ENCODE results near the gene KCNS1.
"Not testable (repeated sequence)": the region's sequence is repeated elsewhere in the genome, so short reads cannot be mapped to it uniquely, and the experiment has no call there.

KCNS1 gene

DNA sequence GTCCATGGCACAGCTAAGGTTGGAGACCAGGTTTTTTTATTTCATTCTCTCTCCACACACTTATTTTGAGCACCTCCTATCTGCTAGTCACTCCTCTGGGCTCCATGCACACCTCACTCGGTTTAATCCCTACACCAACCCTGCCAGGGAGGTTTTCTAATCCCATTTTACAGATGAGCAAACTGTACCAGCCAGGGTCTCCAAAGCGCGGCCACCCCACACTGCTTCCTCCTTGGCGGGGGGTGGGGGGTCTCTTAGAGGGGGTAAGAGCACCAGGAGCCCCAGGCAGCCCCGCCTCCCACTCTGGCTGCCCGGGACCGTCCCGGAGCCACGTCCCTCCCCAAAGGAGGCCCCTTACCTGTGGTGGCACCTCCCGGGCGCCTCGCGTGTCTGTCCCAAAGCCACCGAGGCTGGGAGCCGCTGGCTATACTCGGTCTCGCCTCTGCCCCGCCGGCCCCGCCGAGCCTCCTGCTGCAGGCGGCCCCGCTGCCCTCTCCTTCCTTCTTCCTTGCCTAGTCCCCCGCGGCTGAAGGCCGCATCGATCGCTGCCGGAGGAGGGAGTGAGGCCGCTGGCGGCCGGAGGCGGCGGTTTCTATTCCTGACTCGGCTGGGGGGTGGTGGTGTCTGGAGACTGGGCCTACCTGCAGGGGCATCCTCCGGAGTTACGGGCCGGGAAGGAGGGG, at the start of gene KCNS1:
Gene KCNS1 (minus strand): TSS at position 565 of the 683 bp plus-strand sequence. CDS start 1,891 bp downstream, outside the sequence.
- in situ Hi-C loops (cut with HindIII; ENCODE audit: low sequenced_read_pairs): loop anchor here (5.0 kb wide), 1 partner anchor 207 kb away; the partner anchor contains the start of genes MATN4 and RBPJL

GRCh38 chr20:45149062-45149461, 48.1 kb upstream of the KCNS1 start:
- in situ Hi-C loops (cut with HindIII; ENCODE audit: low sequenced_read_pairs): no loop called here

- in situ Hi-C loops (cut with HindIII; ENCODE audit: low sequenced_read_pairs): no loop called here
Observed at GRCh38 chr20:45140836-45141235, 39.9 kb upstream of the KCNS1 start.

GRCh38 chr20:45139733-45140375, 38.9 kb upstream of the KCNS1 start:
- in situ Hi-C loops (cut with HindIII; ENCODE audit: low sequenced_read_pairs): not testable (repeated sequence)

DNA sequence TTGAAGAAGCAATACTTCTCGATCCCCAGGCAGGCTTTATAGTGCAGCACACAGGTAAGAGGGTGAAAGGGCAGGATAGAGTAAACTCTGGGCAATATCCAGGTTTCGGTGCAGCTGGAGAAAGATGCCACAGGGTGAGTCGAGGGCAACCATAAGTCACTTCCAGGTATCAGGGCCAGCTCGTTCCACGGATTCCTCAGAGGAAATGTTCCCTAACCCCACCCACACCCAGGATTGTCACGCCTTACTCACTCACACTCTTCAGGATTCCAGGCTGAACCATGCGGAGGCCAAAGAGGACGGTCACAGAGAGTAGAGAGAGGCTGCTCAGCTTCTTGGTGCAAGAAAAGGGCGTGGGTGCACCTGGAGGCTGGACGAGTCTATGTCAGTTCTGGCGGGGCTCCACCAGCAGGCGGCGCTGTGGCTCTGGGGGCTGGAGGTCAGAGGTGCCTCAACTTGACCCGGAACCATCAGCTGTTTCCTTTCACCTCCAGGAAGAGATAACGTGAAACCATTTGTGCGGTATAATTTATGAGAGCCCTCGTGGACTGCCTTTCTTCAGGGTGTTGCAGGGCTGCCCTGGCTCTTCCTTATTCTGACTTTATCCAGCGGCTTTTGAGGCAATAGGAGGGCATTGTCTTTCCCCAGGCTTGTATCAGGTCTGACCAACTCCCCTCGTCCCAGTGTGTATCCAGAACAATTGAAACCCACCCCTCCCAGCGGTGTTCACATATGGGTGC, 37.8 kb upstream of the KCNS1 start:
- in situ Hi-C loops (cut with HindIII; ENCODE audit: low sequenced_read_pairs): no loop called here

DNA sequence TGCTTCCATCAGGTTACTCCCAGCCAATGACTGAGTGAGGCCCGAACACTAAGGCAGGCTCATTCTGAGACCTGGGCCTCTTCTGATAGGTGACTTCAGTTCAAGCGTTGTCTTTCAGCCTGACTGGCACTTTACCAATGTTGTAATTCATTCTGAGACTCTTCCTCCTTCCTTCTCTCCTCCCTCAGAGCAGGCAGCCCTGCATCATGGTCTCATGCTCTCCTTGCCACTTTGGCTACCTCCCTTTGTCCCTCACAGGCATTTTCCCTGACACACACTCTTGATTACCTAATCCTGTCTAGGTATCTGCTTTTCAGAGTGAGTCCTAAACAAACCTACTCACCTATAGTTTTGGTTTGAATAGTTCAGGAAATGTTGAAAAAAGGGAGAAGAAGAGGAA, 36.0 kb upstream of the KCNS1 start:
- in situ Hi-C loops (cut with HindIII; ENCODE audit: low sequenced_read_pairs): no loop called here

DNA sequence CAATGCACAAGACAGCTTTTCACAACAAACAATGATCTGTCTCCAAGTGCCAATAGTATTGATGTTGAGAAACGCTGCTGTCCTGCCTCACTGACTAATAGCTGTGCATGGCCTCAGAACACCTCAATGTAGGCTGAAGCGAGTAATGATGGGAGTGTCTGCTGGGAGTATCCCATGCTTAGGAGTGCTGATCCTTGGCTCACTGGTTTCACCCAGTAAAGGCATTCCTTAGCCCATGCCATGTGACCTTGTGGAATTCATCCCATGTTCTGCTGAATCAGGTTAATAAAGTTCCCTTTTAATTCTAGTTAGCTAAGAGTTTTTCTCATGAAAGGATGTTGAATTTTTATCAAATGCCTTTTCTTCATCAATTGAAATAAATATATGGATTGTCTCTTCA, 27.2 kb upstream of the KCNS1 start:
- in situ Hi-C loops (cut with HindIII; ENCODE audit: low sequenced_read_pairs): no loop called here

DNA sequence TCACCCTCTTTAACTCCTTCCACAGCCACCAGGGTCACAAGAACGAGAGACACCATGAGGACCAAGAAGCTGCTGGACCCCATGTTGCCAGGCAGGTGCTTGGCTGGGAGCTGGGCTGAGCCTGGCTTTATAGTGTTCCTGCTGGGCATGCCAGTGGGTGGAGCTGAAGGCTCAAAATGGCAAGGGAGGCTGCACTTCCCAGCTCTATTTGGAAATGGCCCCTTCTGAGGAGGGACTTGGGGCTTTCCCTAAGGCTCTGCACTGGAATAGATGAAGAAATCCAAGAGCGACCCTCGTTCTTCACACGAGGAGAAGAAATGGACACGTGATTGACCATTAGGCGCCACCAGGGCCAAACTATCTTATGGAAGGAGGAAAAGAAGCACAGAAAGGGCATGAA, 23.4 kb upstream of the KCNS1 start, which contains the start of gene WFDC12:
Gene WFDC12 (minus strand): TSS at position 101 of the 400 bp plus-strand sequence. CDS start 18 bp downstream, at position 83.
- in situ Hi-C loops (cut with HindIII; ENCODE audit: low sequenced_read_pairs): no loop called here

GRCh38 chr20:45121388-45121787, 20.5 kb upstream of the KCNS1 start:
- in situ Hi-C loops (cut with HindIII; ENCODE audit: low sequenced_read_pairs): no loop called here

- in situ Hi-C loops (cut with HindIII; ENCODE audit: low sequenced_read_pairs): no loop called here
Observed at GRCh38 chr20:45119556-45120266, 18.8 kb upstream of the KCNS1 start.

- in situ Hi-C loops (cut with HindIII; ENCODE audit: low sequenced_read_pairs): no loop called here
Observed at GRCh38 chr20:45118028-45118427, 17.1 kb upstream of the KCNS1 start.

GRCh38 chr20:45117581-45117980, 16.7 kb upstream of the KCNS1 start:
- in situ Hi-C loops (cut with HindIII; ENCODE audit: low sequenced_read_pairs): no loop called here

GRCh38 chr20:45115829-45116228, 14.9 kb upstream of the KCNS1 start:
- in situ Hi-C loops (cut with HindIII; ENCODE audit: low sequenced_read_pairs): no loop called here

- in situ Hi-C loops (cut with HindIII; ENCODE audit: low sequenced_read_pairs): no loop called here
Observed at GRCh38 chr20:45115386-45115774, 14.5 kb upstream of the KCNS1 start.

GRCh38 chr20:45114465-45115385, 13.8 kb upstream of the KCNS1 start, which contains the start of gene WFDC5:
Gene WFDC5 (minus strand): TSS chr20:45115174. CDS start chr20:45115083, 91 bp downstream.
- in situ Hi-C loops (cut with HindIII; ENCODE audit: low sequenced_read_pairs): no loop called here

DNA sequence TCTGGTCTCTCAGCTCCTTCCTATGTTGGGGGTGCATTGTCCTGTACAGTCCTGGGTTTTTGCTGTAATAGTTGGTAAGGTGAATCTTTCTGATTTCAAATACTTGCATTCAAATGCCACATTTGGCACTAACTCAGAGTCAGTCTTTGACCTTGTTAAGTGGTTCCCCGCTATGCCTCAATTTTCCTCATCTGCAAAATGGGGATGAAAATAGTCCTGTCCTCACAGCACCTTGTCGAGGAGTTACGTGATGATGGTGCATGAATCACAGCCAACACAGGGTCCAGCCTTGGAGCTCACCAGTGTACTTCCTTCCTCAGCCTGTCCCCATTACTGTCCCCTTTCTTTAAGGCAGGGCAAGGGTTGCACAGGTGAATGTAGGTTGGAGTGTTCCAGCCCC, 12.9 kb upstream of the KCNS1 start:
- in situ Hi-C loops (cut with HindIII; ENCODE audit: low sequenced_read_pairs): no loop called here

DNA sequence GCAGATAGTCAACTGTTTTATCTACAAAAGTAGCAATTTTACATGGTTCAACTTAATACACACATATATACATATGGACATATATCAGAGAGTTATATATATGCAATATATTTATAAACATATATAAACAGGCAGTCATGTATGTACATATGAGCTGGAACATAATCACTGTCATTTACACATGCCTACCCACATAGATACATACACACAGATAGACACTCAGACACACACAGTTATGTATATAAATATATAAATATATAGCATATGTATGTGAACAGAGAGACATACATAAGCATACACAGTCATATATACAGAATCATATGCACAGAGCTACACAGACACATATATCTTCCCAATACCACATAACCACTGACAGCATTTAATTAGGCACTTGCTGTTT, 11.8 kb upstream of the KCNS1 start:
- in situ Hi-C loops (cut with HindIII; ENCODE audit: low sequenced_read_pairs): no loop called here

- in situ Hi-C loops (cut with HindIII; ENCODE audit: low sequenced_read_pairs): no loop called here
Observed at GRCh38 chr20:45111799-45112471, 11.0 kb upstream of the KCNS1 start.

- in situ Hi-C loops (cut with HindIII; ENCODE audit: low sequenced_read_pairs): no loop called here
Observed at GRCh38 chr20:45111285-45111684, 10.4 kb upstream of the KCNS1 start.

Measured in endothelial cell of hepatic sinusoid (primary cell).